HG03342 (cell line): ENCODE data around the gene RUNX1.
"Not testable (repeated sequence)": the region's sequence is repeated elsewhere in the genome, so short reads cannot be mapped to it uniquely, and the experiment has no call there.

ENCODE experiments used
- ATAC-seq: cut with Tn5 transposase; IDR thresholded peaks from one replicate; pipeline ENCODE4 v1.9.1; 2021; ENCODE audit warnings: mild to moderate bottlenecking, moderate library complexity; ENCODE audit not compliant: unreplicated experiment

Gene RUNX1

GRCh38 chr21:34951868-34952267, 97.2 kb downstream of the RUNX1 start:
- ATAC-seq, result not testable (repeated sequence)

- ATAC-seq, result no peak
These were observed 98.1 kb downstream of the RUNX1 start for GRCh38 chr21:34950980-34951379.

- no peak for ATAC-seq
These were observed 99.6 kb downstream of the RUNX1 start for GRCh38 chr21:34949499-34949898.

GRCh38 chr21:34949030-34949429, 100.1 kb downstream of the RUNX1 start:
- ATAC-seq, result no peak

GRCh38 chr21:34948157-34948556, 100.9 kb downstream of the RUNX1 start:
- no peak for ATAC-seq

GRCh38 chr21:34946916-34947534, 102.1 kb downstream of the RUNX1 start:
- no peak for ATAC-seq

GRCh38 chr21:34946385-34946840, 102.7 kb downstream of the RUNX1 start:
- no peak for ATAC-seq

- no peak for ATAC-seq
These were observed 103.8 kb downstream of the RUNX1 start for GRCh38 chr21:34945288-34945687.

- no peak for ATAC-seq
These were observed 104.9 kb downstream of the RUNX1 start for GRCh38 chr21:34944015-34944755.

- no peak for ATAC-seq
These were observed 106.2 kb downstream of the RUNX1 start for GRCh38 chr21:34942911-34943310.

GRCh38 chr21:34941162-34941561, 107.9 kb downstream of the RUNX1 start:
- no peak for ATAC-seq

- ATAC-seq, result no peak
These were observed 109.3 kb downstream of the RUNX1 start for GRCh38 chr21:34939673-34940331.

GRCh38 chr21:34938089-34938764, 110.9 kb downstream of the RUNX1 start:
- no peak for ATAC-seq

- ATAC-seq, result no peak
These were observed 112.1 kb downstream of the RUNX1 start for GRCh38 chr21:34936883-34937563.

- ATAC-seq, result no peak
These were observed 112.7 kb downstream of the RUNX1 start for GRCh38 chr21:34936371-34936789.

GRCh38 chr21:34935898-34936297, 113.2 kb downstream of the RUNX1 start:
- ATAC-seq, result no peak

GRCh38 chr21:34935452-34935851, 113.7 kb downstream of the RUNX1 start:
- ATAC-seq, result no peak

- no peak for ATAC-seq
These were observed 114.8 kb downstream of the RUNX1 start for GRCh38 chr21:34934350-34934749.

GRCh38 chr21:34933609-34934335, 115.3 kb downstream of the RUNX1 start:
- peak; percentile 68 for ATAC-seq

GRCh38 chr21:34932233-34932632, 116.9 kb downstream of the RUNX1 start:
- ATAC-seq, result no peak
